ENCODE results near the gene PICALM.

GRCh38 chr11:86034710-86035109 lies 34.2 kb downstream of the PICALM start:
- TF ChIP-seq, protein P1, sequence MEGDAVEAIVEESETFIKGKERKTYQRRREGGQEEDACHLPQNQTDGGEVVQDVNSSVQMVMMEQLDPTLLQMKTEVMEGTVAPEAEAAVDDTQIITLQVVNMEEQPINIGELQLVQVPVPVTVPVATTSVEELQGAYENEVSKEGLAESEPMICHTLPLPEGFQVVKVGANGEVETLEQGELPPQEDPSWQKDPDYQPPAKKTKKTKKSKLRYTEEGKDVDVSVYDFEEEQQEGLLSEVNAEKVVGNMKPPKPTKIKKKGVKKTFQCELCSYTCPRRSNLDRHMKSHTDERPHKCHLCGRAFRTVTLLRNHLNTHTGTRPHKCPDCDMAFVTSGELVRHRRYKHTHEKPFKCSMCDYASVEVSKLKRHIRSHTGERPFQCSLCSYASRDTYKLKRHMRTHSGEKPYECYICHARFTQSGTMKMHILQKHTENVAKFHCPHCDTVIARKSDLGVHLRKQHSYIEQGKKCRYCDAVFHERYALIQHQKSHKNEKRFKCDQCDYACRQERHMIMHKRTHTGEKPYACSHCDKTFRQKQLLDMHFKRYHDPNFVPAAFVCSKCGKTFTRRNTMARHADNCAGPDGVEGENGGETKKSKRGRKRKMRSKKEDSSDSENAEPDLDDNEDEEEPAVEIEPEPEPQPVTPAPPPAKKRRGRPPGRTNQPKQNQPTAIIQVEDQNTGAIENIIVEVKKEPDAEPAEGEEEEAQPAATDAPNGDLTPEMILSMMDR (IDR thresholded peaks at IDR 0.05): no peak
- TF ChIP-seq POLR2A (IDR thresholded peaks at IDR 0.05) (no peak), EP300 (IDR thresholded peaks at IDR 0.05) (no peak)

All from tibial nerve (tissue), 4 donors.